HEK293 (cell line): ENCODE results near the gene KCNC1.

Experiments used
- CTCF ChIA-PET: fragments of 350-600 bp; formaldehyde crosslinking; extraction: SDS; loops from one replicate; lab custom pipeline; 2021; ENCODE audit warnings: antibody characterized with exemption; lab: Yijun Ruan, JAX
- POLR2A ChIA-PET: fragments of 300-600 bp; formaldehyde crosslinking; extraction: SDS; loops from one replicate; lab custom pipeline; 2020; ENCODE audit warnings: antibody characterized with exemption, inconsistent platforms; lab: Yijun Ruan, JAX
- H3K27ac ChIP-seq: fragments of 200-500 bp; sonication (Bioruptor generic); 2 replicates; pipeline ENCODE4 v1.5.1; 2014; ENCODE audit warnings: low read depth, low read length, control low read depth, inconsistent platforms; ENCODE audit errors: extremely low read depth
- H3K36me3 ChIP-seq, 2 experiments: fragments of 200-500 bp in 1 of 2; sonication (Bioruptor generic) in 1 of 2; 1 replicate in 1 of 2; 2 replicates in 1 of 2; pipeline ENCODE4 v1.5.1; 2014 to 2017; ENCODE audit warnings: inconsistent platforms in 2 of 2, low read length in 2 of 2; ENCODE audit not compliant: control insufficient read depth in 2 of 2, insufficient read depth in 1 of 2
- H3K4me1 ChIP-seq: fragments of 200-500 bp; sonication (Bioruptor generic); 2 replicates; pipeline ENCODE4 v1.5.1; 2014; ENCODE audit warnings: mild to moderate bottlenecking, low read length, inconsistent platforms; ENCODE audit not compliant: control insufficient read depth, insufficient read depth
- H3K4me3 ChIP-seq: 2 replicates; pipeline ENCODE4 v1.5.1; 2011; ENCODE audit warnings: low read depth, mild to moderate bottlenecking, control low read depth, low read length, moderate library complexity
- H3K9me3 ChIP-seq: fragments of 200-500 bp; sonication (Bioruptor generic); 2 replicates; pipeline ENCODE4 v1.5.1; 2014; ENCODE audit warnings: low read depth, low read length, inconsistent platforms; ENCODE audit not compliant: control insufficient read depth, insufficient read depth
- ELK4 ChIP-seq: IDR thresholded peaks from 2 replicates; pipeline ENCODE4 v1.6.1; 2011; ENCODE audit warnings: mild to moderate bottlenecking, low read depth, low read length, borderline replicate concordance
- FEZF1 ChIP-seq: fragments of 450-650 bp; formaldehyde crosslinking; IDR thresholded peaks from 2 replicates; pipeline ENCODE4 v1.5.1; 2016; ENCODE audit warnings: missing biosample characterization, missing genetic modification characterization
- GFI1B ChIP-seq: fragments of 450-650 bp; formaldehyde crosslinking; IDR thresholded peaks from 2 replicates; pipeline ENCODE4 v1.5.1; 2016; ENCODE audit warnings: missing biosample characterization, missing genetic modification characterization
- HOXC10 ChIP-seq: sonication (generic); formaldehyde crosslinking; IDR thresholded peaks from 2 replicates; pipeline ENCODE4 v1.8.1; 2023; ENCODE audit warnings: mild to moderate bottlenecking, missing genetic modification reagents
- REPIN1 ChIP-seq: fragments of 450-650 bp; formaldehyde crosslinking; IDR thresholded peaks from 2 replicates; pipeline ENCODE4 v1.5.1; 2017; ENCODE audit warnings: missing biosample characterization, missing genetic modification characterization, low read depth
- YY1 ChIP-seq: fragments of 450-650 bp; formaldehyde crosslinking; IDR thresholded peaks from 2 replicates; pipeline ENCODE4 v1.5.1; 2018; ENCODE audit warnings: missing biosample characterization, missing genetic modification characterization
- ZBTB8A ChIP-seq: fragments of 450-650 bp; formaldehyde crosslinking; IDR thresholded peaks from 2 replicates; pipeline ENCODE4 v1.5.1; 2016; ENCODE audit warnings: missing biosample characterization, missing genetic modification characterization
- ZFP69B ChIP-seq: fragments of 450-650 bp; formaldehyde crosslinking; IDR thresholded peaks from 2 replicates; pipeline ENCODE4 v1.5.1; 2016; ENCODE audit warnings: missing biosample characterization, missing genetic modification characterization
- ZNF248 ChIP-seq: fragments of 450-650 bp; formaldehyde crosslinking; IDR thresholded peaks from 2 replicates; pipeline ENCODE4 v1.5.1; 2017; ENCODE audit warnings: missing biosample characterization, missing genetic modification characterization
- ZNF324 ChIP-seq: fragments of 450-650 bp; formaldehyde crosslinking; IDR thresholded peaks from 2 replicates; pipeline ENCODE4 v1.5.1; 2016; ENCODE audit warnings: missing biosample characterization, missing genetic modification characterization
- ZNF335 ChIP-seq: fragments of 450-650 bp; formaldehyde crosslinking; conservative IDR thresholded peaks from 2 replicates; pipeline ENCODE4 v1.5.1; 2016; ENCODE audit warnings: missing biosample characterization, missing genetic modification characterization
- ZNF350 ChIP-seq: fragments of 450-650 bp; formaldehyde crosslinking; IDR thresholded peaks from 2 replicates; pipeline ENCODE4 v1.5.0; 2017; ENCODE audit warnings: missing biosample characterization, mild to moderate bottlenecking, missing genetic modification characterization
- ZNF544 ChIP-seq: fragments of 450-650 bp; formaldehyde crosslinking; IDR thresholded peaks from 2 replicates; pipeline ENCODE4 v1.5.0; 2017; ENCODE audit warnings: missing biosample characterization, missing genetic modification characterization
- ZNF555 ChIP-seq: fragments of 450-650 bp; formaldehyde crosslinking; conservative IDR thresholded peaks from 2 replicates; pipeline ENCODE4 v1.5.1; 2017; ENCODE audit warnings: missing biosample characterization, mild to moderate bottlenecking, missing genetic modification characterization, inconsistent platforms
- ZNF600 ChIP-seq: fragments of 450-650 bp; formaldehyde crosslinking; IDR thresholded peaks from 2 replicates; pipeline ENCODE4 v1.5.1; 2016; ENCODE audit warnings: missing biosample characterization, missing genetic modification characterization
- ZNF626 ChIP-seq: fragments of 450-650 bp; sonication (Bioruptor Pico); formaldehyde crosslinking; IDR thresholded peaks from 2 replicates; pipeline ENCODE4 v1.5.1; 2018; ENCODE audit warnings: missing biosample characterization, missing genetic modification characterization, inconsistent platforms
- ZNF768 ChIP-seq: fragments of 450-650 bp; formaldehyde crosslinking; IDR thresholded peaks from 2 replicates; pipeline ENCODE4 v1.5.1; 2018; ENCODE audit warnings: missing biosample characterization, mild to moderate bottlenecking, missing genetic modification characterization
- ZNF776 ChIP-seq: fragments of 450-650 bp; formaldehyde crosslinking; IDR thresholded peaks from 2 replicates; pipeline ENCODE4 v1.5.0; 2017; ENCODE audit warnings: missing biosample characterization, missing genetic modification characterization, borderline replicate concordance
- ZNF792 ChIP-seq: fragments of 450-650 bp; formaldehyde crosslinking; IDR thresholded peaks from 2 replicates; pipeline ENCODE4 v1.5.1; 2016; ENCODE audit warnings: missing biosample characterization, missing genetic modification characterization
- ZNF830 ChIP-seq: fragments of 450-650 bp; IDR thresholded peaks from 2 replicates; pipeline ENCODE4 v1.5.0; 2018; ENCODE audit warnings: missing biosample characterization, missing genetic modification characterization, low read depth, mild to moderate bottlenecking, moderate library complexity
- ZNF843 ChIP-seq: fragments of 450-650 bp; formaldehyde crosslinking; IDR thresholded peaks from 2 replicates; pipeline ENCODE4 v1.5.1; 2016; ENCODE audit warnings: missing biosample characterization, missing genetic modification characterization
- TF ChIP-seq, protein P1 (sequence below): fragments of 450-650 bp; formaldehyde crosslinking; conservative IDR thresholded peaks from 2 replicates; pipeline ENCODE4 v1.5.1; 2016; ENCODE audit warnings: low read depth, missing biosample characterization, missing genetic modification characterization
- TF ChIP-seq, protein P2 (sequence below): fragments of 450-650 bp; formaldehyde crosslinking; IDR thresholded peaks from 2 replicates; pipeline ENCODE4 v1.5.1; 2016; ENCODE audit warnings: missing biosample characterization, missing genetic modification characterization
- TF ChIP-seq, protein P3 (sequence below): fragments of 450-650 bp; formaldehyde crosslinking; conservative IDR thresholded peaks from 2 replicates; pipeline ENCODE4 v1.5.1; 2016; ENCODE audit warnings: low read depth, missing biosample characterization, missing genetic modification characterization

Gene KCNC1

GRCh38 chr11:17750801-17751165, 16.2 kb downstream of the KCNC1 start (continued):
- TF ChIP-seq, protein P1, sequence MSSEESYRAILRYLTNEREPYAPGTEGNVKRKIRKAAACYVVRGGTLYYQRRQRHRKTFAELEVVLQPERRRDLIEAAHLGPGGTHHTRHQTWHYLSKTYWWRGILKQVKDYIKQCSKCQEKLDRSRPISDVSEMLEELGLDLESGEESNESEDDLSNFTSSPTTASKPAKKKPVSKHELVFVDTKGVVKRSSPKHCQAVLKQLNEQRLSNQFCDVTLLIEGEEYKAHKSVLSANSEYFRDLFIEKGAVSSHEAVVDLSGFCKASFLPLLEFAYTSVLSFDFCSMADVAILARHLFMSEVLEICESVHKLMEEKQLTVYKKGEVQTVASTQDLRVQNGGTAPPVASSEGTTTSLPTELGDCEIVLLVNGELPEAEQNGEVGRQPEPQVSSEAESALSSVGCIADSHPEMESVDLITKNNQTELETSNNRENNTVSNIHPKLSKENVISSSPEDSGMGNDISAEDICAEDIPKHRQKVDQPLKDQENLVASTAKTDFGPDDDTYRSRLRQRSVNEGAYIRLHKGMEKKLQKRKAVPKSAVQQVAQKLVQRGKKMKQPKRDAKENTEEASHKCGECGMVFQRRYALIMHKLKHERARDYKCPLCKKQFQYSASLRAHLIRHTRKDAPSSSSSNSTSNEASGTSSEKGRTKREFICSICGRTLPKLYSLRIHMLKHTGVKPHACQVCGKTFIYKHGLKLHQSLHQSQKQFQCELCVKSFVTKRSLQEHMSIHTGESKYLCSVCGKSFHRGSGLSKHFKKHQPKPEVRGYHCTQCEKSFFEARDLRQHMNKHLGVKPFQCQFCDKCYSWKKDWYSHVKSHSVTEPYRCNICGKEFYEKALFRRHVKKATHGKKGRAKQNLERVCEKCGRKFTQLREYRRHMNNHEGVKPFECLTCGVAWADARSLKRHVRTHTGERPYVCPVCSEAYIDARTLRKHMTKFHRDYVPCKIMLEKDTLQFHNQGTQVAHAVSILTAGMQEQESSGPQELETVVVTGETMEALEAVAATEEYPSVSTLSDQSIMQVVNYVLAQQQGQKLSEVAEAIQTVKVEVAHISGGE (tag by site-specific recombination), result no peak
- TF ChIP-seq ZNF830 (tag by site-specific recombination) (no peak), ZBTB8A (no peak), ZNF776 (tag by site-specific recombination) (no peak)

DNA sequence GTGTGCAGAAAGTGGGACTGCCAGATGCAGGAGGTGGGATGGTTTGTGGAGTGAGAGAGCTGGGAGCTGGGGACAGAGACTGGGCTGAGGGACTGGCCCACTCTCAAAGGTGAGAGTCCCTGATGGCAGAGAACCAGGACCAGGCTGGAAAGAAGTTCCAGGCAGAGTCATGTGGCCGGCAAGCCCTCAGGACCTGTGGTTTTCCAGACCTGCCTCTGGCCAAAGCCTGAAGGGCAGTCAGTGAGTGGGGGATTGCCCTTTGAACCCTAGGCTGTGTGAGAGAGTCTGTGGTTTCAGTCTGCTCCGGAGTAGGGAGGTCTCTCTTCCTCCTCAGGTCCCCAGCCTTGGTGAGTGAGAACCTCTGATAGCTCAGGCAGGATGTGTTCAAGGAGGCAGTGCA, 17.0 kb downstream of the KCNC1 start:
- Histone ChIP-seq H3K9me3 (no peaks in the 10 kb centered on the region), H3K36me3 (no peaks in the 10 kb centered on the region), H3K27ac (no peak overlapping the region), H3K4me3 (no peak overlapping the region), H3K4me1 (no peaks in the 10 kb centered on the region)
- CTCF ChIA-PET, result interaction anchor here (0.6 to 2.0 kb wide), 3 partner anchors 9 to 163 kb away, joined by 3 to 4 read pairs (median 4); no protein-coding TSS in a partner anchor
- TF ChIP-seq, protein P2, sequence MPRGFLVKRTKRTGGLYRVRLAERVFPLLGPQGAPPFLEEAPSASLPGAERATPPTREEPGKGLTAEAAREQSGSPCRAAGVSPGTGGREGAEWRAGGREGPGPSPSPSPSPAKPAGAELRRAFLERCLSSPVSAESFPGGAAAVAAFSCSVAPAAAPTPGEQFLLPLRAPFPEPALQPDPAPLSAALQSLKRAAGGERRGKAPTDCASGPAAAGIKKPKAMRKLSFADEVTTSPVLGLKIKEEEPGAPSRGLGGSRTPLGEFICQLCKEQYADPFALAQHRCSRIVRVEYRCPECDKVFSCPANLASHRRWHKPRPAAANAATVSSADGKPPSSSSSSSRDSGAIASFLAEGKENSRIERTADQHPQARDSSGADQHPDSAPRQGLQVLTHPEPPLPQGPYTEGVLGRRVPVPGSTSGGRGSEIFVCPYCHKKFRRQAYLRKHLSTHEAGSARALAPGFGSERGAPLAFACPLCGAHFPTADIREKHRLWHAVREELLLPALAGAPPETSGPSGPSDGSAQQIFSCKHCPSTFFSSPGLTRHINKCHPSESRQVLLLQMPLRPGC (tag by site-specific recombination), result no peak
- TF ChIP-seq REPIN1 (tag by site-specific recombination), result no peak
- TF ChIP-seq, protein P3, sequence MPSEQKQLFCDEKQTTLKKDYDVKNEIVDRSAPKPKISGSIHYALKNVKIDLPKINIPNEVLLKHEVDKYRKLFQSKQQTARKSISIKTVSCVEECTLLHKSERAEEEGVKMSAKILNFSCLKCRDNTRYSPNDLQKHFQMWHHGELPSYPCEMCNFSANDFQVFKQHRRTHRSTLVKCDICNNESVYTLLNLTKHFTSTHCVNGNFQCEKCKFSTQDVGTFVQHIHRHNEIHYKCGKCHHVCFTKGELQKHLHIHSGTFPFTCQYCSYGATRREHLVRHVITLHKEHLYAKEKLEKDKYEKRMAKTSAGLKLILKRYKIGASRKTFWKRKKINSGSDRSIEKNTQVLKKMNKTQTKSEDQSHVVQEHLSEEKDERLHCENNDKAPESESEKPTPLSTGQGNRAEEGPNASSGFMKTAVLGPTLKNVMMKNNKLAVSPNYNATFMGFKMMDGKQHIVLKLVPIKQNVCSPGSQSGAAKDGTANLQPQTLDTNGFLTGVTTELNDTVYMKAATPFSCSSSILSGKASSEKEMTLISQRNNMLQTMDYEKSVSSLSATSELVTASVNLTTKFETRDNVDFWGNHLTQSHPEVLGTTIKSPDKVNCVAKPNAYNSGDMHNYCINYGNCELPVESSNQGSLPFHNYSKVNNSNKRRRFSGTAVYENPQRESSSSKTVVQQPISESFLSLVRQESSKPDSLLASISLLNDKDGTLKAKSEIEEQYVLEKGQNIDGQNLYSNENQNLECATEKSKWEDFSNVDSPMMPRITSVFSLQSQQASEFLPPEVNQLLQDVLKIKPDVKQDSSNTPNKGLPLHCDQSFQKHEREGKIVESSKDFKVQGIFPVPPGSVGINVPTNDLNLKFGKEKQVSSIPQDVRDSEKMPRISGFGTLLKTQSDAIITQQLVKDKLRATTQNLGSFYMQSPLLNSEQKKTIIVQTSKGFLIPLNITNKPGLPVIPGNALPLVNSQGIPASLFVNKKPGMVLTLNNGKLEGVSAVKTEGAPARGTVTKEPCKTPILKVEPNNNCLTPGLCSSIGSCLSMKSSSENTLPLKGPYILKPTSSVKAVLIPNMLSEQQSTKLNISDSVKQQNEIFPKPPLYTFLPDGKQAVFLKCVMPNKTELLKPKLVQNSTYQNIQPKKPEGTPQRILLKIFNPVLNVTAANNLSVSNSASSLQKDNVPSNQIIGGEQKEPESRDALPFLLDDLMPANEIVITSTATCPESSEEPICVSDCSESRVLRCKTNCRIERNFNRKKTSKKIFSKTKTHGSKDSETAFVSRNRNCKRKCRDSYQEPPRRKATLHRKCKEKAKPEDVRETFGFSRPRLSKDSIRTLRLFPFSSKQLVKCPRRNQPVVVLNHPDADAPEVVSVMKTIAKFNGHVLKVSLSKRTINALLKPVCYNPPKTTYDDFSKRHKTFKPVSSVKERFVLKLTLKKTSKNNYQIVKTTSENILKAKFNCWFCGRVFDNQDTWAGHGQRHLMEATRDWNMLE, result no peak
- POLR2A ChIA-PET, result interaction anchor here (0.6 kb wide), 1 partner anchor 10 kb away, joined by 3 read pairs; no protein-coding TSS in a partner anchor

DNA sequence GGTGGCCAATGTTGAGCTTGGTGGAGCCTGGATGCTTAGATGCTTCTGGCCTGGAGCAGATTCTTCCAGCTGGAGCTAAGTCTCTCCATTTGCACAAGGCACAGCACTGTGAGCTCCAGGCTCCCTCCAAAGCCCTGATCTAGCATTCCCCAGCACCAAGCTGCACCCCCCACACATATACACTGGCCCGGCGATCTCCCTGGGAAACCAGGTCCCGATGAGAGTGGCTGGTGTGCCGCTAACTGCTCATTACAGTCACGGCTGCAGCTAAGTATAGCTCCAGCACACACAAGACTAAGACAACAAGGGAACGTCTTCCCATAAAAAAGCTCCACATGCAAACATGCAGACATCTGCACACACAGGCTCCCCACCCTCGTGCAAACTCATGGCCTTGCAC, 17.6 kb downstream of the KCNC1 start:
- CTCF ChIA-PET, result interaction anchor here (0.6 to 2.0 kb wide), 4 partner anchors 8 to 226 kb away, joined by 3 to 8 read pairs (median 4); no protein-coding TSS in a partner anchor
- POLR2A ChIA-PET, result interaction anchor here (0.6 kb wide), 1 partner anchor 10 kb away, joined by 3 read pairs; no protein-coding TSS in a partner anchor
- Histone ChIP-seq H3K4me1 (no peaks in the 10 kb centered on the region), H3K27ac (no peak overlapping the region), H3K4me3 (no peak overlapping the region), H3K9me3 (no peaks in the 10 kb centered on the region), H3K36me3 (no peaks in the 10 kb centered on the region)
- TF ChIP-seq ZNF335 (tag by site-specific recombination), result no peak
- TF ChIP-seq YY1 (tag by site-specific recombination), result no peak
- TF ChIP-seq ZNF792 (tag by site-specific recombination), result no peak
- TF ChIP-seq ZFP69B (tag by site-specific recombination), result no peak
- TF ChIP-seq ZNF544, result no peak
- no peak for TF ChIP-seq ZNF626 (tag by site-specific recombination)
- no peak for TF ChIP-seq ZNF555 (tag by site-specific recombination)
- TF ChIP-seq ZNF768, result no peak
- no peak for TF ChIP-seq HOXC10
- no peak for TF ChIP-seq FEZF1 (tag by site-specific recombination)
- TF ChIP-seq ZNF324 (tag by site-specific recombination), result no peak
- no peak for TF ChIP-seq ZNF600 (tag by site-specific recombination)
- no peak for TF ChIP-seq GFI1B (tag by site-specific recombination)
- TF ChIP-seq ELK4, result no peak
- TF ChIP-seq ZNF248 (tag by site-specific recombination), result no peak
- no peak for TF ChIP-seq ZNF350 (tag by site-specific recombination)
- no peak for TF ChIP-seq ZNF843 (tag by site-specific recombination)
